Panc1 (cell line): ENCODE data around the gene IFI27L2. TPM values are rescaled to one million over a fixed set of nuclear protein-coding genes. Genes with fewer than 3 reads are reported as not detected.

Experiments
- ATAC-seq: fragments of 200-7000 bp; cut with Tn5 transposase; 2 replicates; pipeline ENCODE4 v1.9.1; 2020; ENCODE audit warnings: mild to moderate bottlenecking, moderate library complexity
- BruUV-seq: library from RNA; stranded (reverse); fragments of 400-500 nt; replicated peaks from 2 replicates; lab custom pipeline; 2021; lab: Mats Ljungman, UMichigan
- CTCF ChIA-PET: fragments of 300-600 bp; sonication (Branson Sonifier 250); formaldehyde crosslinking; loops from one replicate; lab custom pipeline; 2022; ENCODE audit warnings: antibody characterized with exemption; lab: Charles Lee
- POLR2A ChIA-PET: fragments of 300-600 bp; sonication (Branson Sonifier 250); formaldehyde crosslinking; loops from one replicate; lab custom pipeline; 2022; ENCODE audit warnings: antibody characterized with exemption; lab: Charles Lee
- DNase-seq: peaks from one replicate; pipeline ENCODE4 v3.0.0-alpha.2; 2010; ENCODE audit warnings: low read depth, low spot score
- H3K27ac ChIP-seq: 2 replicates; pipeline ENCODE4 v1.5.1; 2011; ENCODE audit warnings: mild to moderate bottlenecking, low read length, inconsistent platforms
- H3K27me3 ChIP-seq: fragments of 200-500 bp; sonication (Bioruptor generic); 2 replicates; pipeline ENCODE4 v1.6.0; 2014; ENCODE audit warnings: low read length, inconsistent platforms; ENCODE audit not compliant: control insufficient read depth, insufficient read depth
- H3K36me3 ChIP-seq: fragments of 200-500 bp; sonication (Bioruptor generic); 2 replicates; pipeline ENCODE4 v1.5.1; 2014; ENCODE audit warnings: inconsistent platforms, mild to moderate bottlenecking, low read length, moderate library complexity; ENCODE audit not compliant: control insufficient read depth, insufficient read depth
- H3K4me1 ChIP-seq: 2 replicates; pipeline ENCODE4 v1.5.1; 2011; ENCODE audit warnings: inconsistent platforms, mild to moderate bottlenecking, low read length, moderate library complexity; ENCODE audit not compliant: control insufficient read depth, insufficient read depth
- H3K4me3 ChIP-seq, 2 experiments: 2 replicates each; pipeline ENCODE4 v1.5.1; 2011 to 2012; ENCODE audit warnings: low read depth in 2 of 2, low read length in 2 of 2, mild to moderate bottlenecking in 2 of 2, inconsistent platforms in 1 of 2, moderate library complexity in 1 of 2
- H3K9me3 ChIP-seq: fragments of 200-500 bp; sonication (Bioruptor generic); 2 replicates; pipeline ENCODE4 v1.5.1; 2014; ENCODE audit warnings: low read depth, mild to moderate bottlenecking, inconsistent platforms, low read length, moderate library complexity; ENCODE audit not compliant: control insufficient read depth, insufficient read depth
- CTCF ChIP-seq: fragments of 450-650 bp; IDR thresholded peaks from 2 replicates; pipeline ENCODE4 v1.5.1; 2017; ENCODE audit warnings: mild to moderate bottlenecking
- POLR2AphosphoS5 ChIP-seq: IDR thresholded peaks from 2 replicates; pipeline ENCODE4 v1.6.1; 2012; ENCODE audit warnings: mild to moderate bottlenecking, low read depth, low read length, moderate library complexity
- REST ChIP-seq, 2 experiments: IDR thresholded peaks; 2 replicates each; pipeline ENCODE4 v1.6.1; 2011 to 2012; ENCODE audit warnings: low read depth in 2 of 2, control low read depth in 1 of 2, low read length in 1 of 2, mild to moderate bottlenecking in 1 of 2, moderate library complexity in 1 of 2; ENCODE audit not compliant: insufficient read depth in 1 of 2
- SIN3A ChIP-seq: IDR thresholded peaks from 2 replicates; pipeline ENCODE4 v1.6.1; 2012; ENCODE audit warnings: low read depth, mild to moderate bottlenecking, low read length, moderate library complexity, borderline replicate concordance; ENCODE audit not compliant: insufficient read depth
- TCF7L2 ChIP-seq: IDR thresholded peaks from 2 replicates; pipeline ENCODE4 v1.6.1; 2011; ENCODE audit warnings: mild to moderate bottlenecking, low read depth, low read length, inconsistent platforms
- in situ Hi-C: cut with HindIII; loops from 2 replicates; pipeline ENCODE4 v1.10.0; 2016; ENCODE audit warnings: low sequenced_read_pairs, low pct_unique_long_range_greater_than_20kb
- intact Hi-C: fragments of 100-400 bp; cut with micrococcal nuclease; formaldehyde crosslinking; loops from one replicate; pipeline ENCODE4 v1.10.0; 2022; ENCODE audit not compliant: unreplicated experiment
- total RNA-seq: library from RNA; stranded (reverse); gene quantifications from one replicate; pipeline ENCODE4 v1.2.1, GENCODE V29; 2021; ENCODE audit not compliant: unreplicated experiment

Gene IFI27L2
- total RNA-seq, 1 experiment from 2014 or later: 13.2 TPM

- intact Hi-C loops (no loop called here), in situ Hi-C loops (no loop called here)
- Histone ChIP-seq H3K4me3 (no peak overlapping the region), H3K4me1 (peaks cover 8% of the 10 kb centered on the region), H3K36me3 (peaks cover 14% of the 10 kb centered on the region), H3K27me3 (no peaks in the 10 kb centered on the region), H3K9me3 (peaks cover 34% of the 10 kb centered on the region; the same call in 1 of the 2 replicates), H3K27ac (no peak overlapping the region)
- no TSS peak for BruUV-seq
- DNase-seq (no peak), ATAC-seq (no peak)
- no peak for TF ChIP-seq CTCF
- no peak for TF ChIP-seq POLR2AphosphoS5
- TF ChIP-seq REST (IDR thresholded peaks at IDR 0.05; ENCODE audit: insufficient read depth in 1 of 2, low read depth in 2 of 2, low read length in 1 of 2): no peak
- TF ChIP-seq TCF7L2: no peak
- TF ChIP-seq SIN3A: no peak
- POLR2A ChIA-PET: no interaction called here
- CTCF ChIA-PET: no interaction called here
Observed at GRCh38 chr14:94077823-94078222, 51.6 kb downstream of the IFI27L2 start.

Other genes with a start within 250 kb of the IFI27L2 start
- gene FAM181A, start 202.3 kb downstream of the IFI27L2 start, total RNA-seq: not detected
- gene ASB2, start 153.0 kb downstream of the IFI27L2 start, total RNA-seq: 0.28 TPM
- not detected for gene CCDC197, start 132.3 kb downstream of the IFI27L2 start, total RNA-seq
- 3.4 TPM for gene OTUB2, start 103.3 kb downstream of the IFI27L2 start, total RNA-seq
- 103 TPM for gene DDX24, start 48.4 kb downstream of the IFI27L2 start, total RNA-seq
- gene IFI27L1, start 48.3 kb downstream of the IFI27L2 start, total RNA-seq: 19.6 TPM
- 2.3 TPM for gene IFI27, start 18.9 kb downstream of the IFI27L2 start, total RNA-seq
- gene PPP4R4, start 44.7 kb upstream of the IFI27L2 start, total RNA-seq: 1.1 TPM
- gene SERPINA10, start 163.7 kb upstream of the IFI27L2 start, total RNA-seq: 0.03 TPM
- gene SERPINA6, start 193.7 kb upstream of the IFI27L2 start, total RNA-seq: not detected
- gene SERPINA2, start 237.1 kb upstream of the IFI27L2 start, total RNA-seq: not detected